Measurements from ENCODE around the gene FMN1. TPM values are rescaled to one million over a fixed set of nuclear protein-coding genes. Genes with fewer than 3 reads are reported as not detected.

FMN1 gene
- total and polyA plus RNA-seq, 2 of the 13 experiments (the other 11 are each of a cell fraction or from before 2014, with no cell fraction given), result 0.20 to 0.60 TPM

GRCh38 chr15:32844118-32844711, 350.3 kb downstream of the FMN1 start:
- intact Hi-C loops (cut with micrococcal nuclease; ENCODE audit: unreplicated experiment) (loop anchor here (1.0 to 10.0 kb wide), 3 partner anchors 112 to 182 kb away; no protein-coding TSS in a partner anchor), in situ Hi-C loops (cut with HindIII; ENCODE audit: extremely low pct_ligation_motif_present, low pct_unique_long_range_greater_than_20kb) (loop anchor here (10.0 kb wide), 1 partner anchor 111 kb away; no protein-coding TSS in a partner anchor)
- peaks cover 3% of the 10 kb centered on the region for H3K4me1 ChIP-seq (ENCODE audit: insufficient read depth, low read length)
- POLR2A ChIA-PET, result no interaction called here
- 0 out of 2 replicates have a peak, but pooled peaks have one; percentile 23 for TF ChIP-seq ARID3A (IDR thresholded peaks at IDR 0.05; ENCODE audit: low read depth, low read length)
- peak; percentile 48; the same call in 1 of the 2 replicates for TF ChIP-seq SMC3 (IDR thresholded peaks at IDR 0.05; ENCODE audit: low read length)
- TF ChIP-seq STAG1 (CRISPR knock-in tag; IDR thresholded peaks at IDR 0.05), result peak; percentile 53
- TF ChIP-seq CTCF (CRISPR knock-in tag; IDR thresholded peaks at IDR 0.05), result peak; percentile 61
- TF ChIP-seq SMAD3 (CRISPR knock-in tag; IDR thresholded peaks at IDR 0.05), result no peak
- TF ChIP-seq SALL1 (CRISPR knock-in tag; IDR thresholded peaks at IDR 0.05), result no peak
- H3K79me2 ChIP-seq (ENCODE audit: insufficient read depth, low read length), result no peaks in the 10 kb centered on the region
- H2AFZ ChIP-seq (ENCODE audit: low read length), result no peak overlapping the region
- ATAC-seq (no peak), DNase-seq (ENCODE audit: low spot score) (peak; percentile 30), FAIRE-seq (peak; percentile 26)
- H4K20me1 ChIP-seq (ENCODE audit: insufficient read depth, low read length), result no peaks in the 10 kb centered on the region
- H3K9ac ChIP-seq (ENCODE audit: insufficient read depth, low read depth, low read length), result no peak overlapping the region
- no peaks in the 10 kb centered on the region for H3K36me3 ChIP-seq (replicated peaks in 1 of 2; ENCODE audit: control insufficient read depth in 1 of 2, insufficient read depth in 2 of 2, low read length in 2 of 2)
- no peaks in the 10 kb centered on the region; a peak in 1 of 5 replicates for H3K27me3 ChIP-seq (ENCODE audit: control insufficient read depth in 1 of 2, insufficient read depth in 2 of 2, low read length in 2 of 2)
- H3K9me3 ChIP-seq (ENCODE audit: low read length), result no peaks in the 10 kb centered on the region
- CTCF ChIA-PET (ENCODE audit: low intra/inter-chr PET ratio, low total read pairs), result interaction anchor here (1.2 to 1.5 kb wide), 3 partner anchors 91 to 182 kb away, joined by 3 to 5 read pairs (median 4); no protein-coding TSS in a partner anchor
- BruUV-seq (replicated peaks), result no TSS peak
- no peak overlapping the region for H3K4me2 ChIP-seq (ENCODE audit: low read depth, low read length)
- WGBS (ENCODE audit: low lambda C conversion rate), result 51% methylated on average over 2 of the region's 2 CpGs
- H3K27ac ChIP-seq (ENCODE audit: extremely low read length, insufficient read depth, low read length), result no peak overlapping the region
- H3K4me3 ChIP-seq (replicated peaks in 1 of 3; ENCODE audit: insufficient read depth in 1 of 3, low read depth in 2 of 3, low read length in 3 of 3), result no peak overlapping the region

All from HepG2 (cell line).